Measurements from ENCODE around the gene RGS7BP.

GRCh38 chr5:64507264-64507605, 1.4 kb downstream of the RGS7BP start:
- TF ChIP-seq TCF7L2 (IDR thresholded peaks at IDR 0.05; ENCODE audit: low read depth, low read length) (no peak), ZNF510 (CRISPR knock-in tag; IDR thresholded peaks at IDR 0.05; ENCODE audit: low read depth) (no peak), SNRNP70 (IDR thresholded peaks at IDR 0.05; ENCODE audit: low read depth, low read length) (no peak), IRX3 (CRISPR knock-in tag; IDR thresholded peaks at IDR 0.05; ENCODE audit: borderline replicate concordance, low read depth) (no peak), ZNF333 (CRISPR knock-in tag; IDR thresholded peaks at IDR 0.05; ENCODE audit: borderline replicate concordance) (no peak), CTCF (CRISPR knock-in tag; IDR thresholded peaks at IDR 0.05) (no peak), ZSCAN29 (CRISPR knock-in tag; conservative IDR thresholded peaks at IDR 0.05) (no peak), GTF2F1 (IDR thresholded peaks at IDR 0.05; ENCODE audit: low read length) (no peak), ZBTB38 (CRISPR knock-in tag; IDR thresholded peaks at IDR 0.05) (no peak)
- TF ChIP-seq, protein P1, sequence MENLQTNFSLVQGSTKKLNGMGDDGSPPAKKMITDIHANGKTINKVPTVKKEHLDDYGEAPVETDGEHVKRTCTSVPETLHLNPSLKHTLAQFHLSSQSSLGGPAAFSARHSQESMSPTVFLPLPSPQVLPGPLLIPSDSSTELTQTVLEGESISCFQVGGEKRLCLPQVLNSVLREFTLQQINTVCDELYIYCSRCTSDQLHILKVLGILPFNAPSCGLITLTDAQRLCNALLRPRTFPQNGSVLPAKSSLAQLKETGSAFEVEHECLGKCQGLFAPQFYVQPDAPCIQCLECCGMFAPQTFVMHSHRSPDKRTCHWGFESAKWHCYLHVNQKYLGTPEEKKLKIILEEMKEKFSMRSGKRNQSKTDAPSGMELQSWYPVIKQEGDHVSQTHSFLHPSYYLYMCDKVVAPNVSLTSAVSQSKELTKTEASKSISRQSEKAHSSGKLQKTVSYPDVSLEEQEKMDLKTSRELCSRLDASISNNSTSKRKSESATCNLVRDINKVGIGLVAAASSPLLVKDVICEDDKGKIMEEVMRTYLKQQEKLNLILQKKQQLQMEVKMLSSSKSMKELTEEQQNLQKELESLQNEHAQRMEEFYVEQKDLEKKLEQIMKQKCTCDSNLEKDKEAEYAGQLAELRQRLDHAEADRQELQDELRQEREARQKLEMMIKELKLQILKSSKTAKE (CRISPR knock-in tag; IDR thresholded peaks at IDR 0.05; ENCODE audit: borderline replicate concordance): no peak
